Duodenal mucosa (tissue), 2 donors: Measurements from ENCODE around the gene FSHR.

Experiments used
- H3K27ac ChIP-seq: one replicate; pipeline ENCODE4 v1.7.0; 2013; ENCODE audit warnings: low read depth, low read length
- H3K27me3 ChIP-seq, 2 donors: one replicate each; pipeline ENCODE4 v1.7.0; 2013; ENCODE audit warnings: low read length in 2 of 2, control low read depth in 1 of 2; ENCODE audit not compliant: insufficient read depth in 2 of 2, control insufficient read depth in 1 of 2
- H3K36me3 ChIP-seq, 2 donors: one replicate each; pipeline ENCODE4 v1.7.0; 2013; ENCODE audit warnings: low read length in 2 of 2, control low read depth in 1 of 2; ENCODE audit not compliant: insufficient read depth in 2 of 2, control insufficient read depth in 1 of 2
- H3K4me1 ChIP-seq, 2 donors: one replicate each; pipeline ENCODE4 v1.7.0; 2013; ENCODE audit warnings: low read length in 2 of 2, control low read depth in 1 of 2; ENCODE audit not compliant: insufficient read depth in 2 of 2, control insufficient read depth in 1 of 2
- H3K4me3 ChIP-seq, 2 donors: one replicate each; pipeline ENCODE4 v1.7.0; 2013; ENCODE audit warnings: low read length in 2 of 2, low read depth in 1 of 2
- H3K9ac ChIP-seq, 2 donors: one replicate each; pipeline ENCODE4 v1.7.0; 2013; ENCODE audit warnings: low read length in 2 of 2, low read depth in 1 of 2
- H3K9me3 ChIP-seq, 2 donors: one replicate each; pipeline ENCODE4 v1.7.0; 2013; ENCODE audit warnings: low read length in 2 of 2, control low read depth in 1 of 2; ENCODE audit not compliant: control insufficient read depth in 1 of 2

FSHR gene

DNA sequence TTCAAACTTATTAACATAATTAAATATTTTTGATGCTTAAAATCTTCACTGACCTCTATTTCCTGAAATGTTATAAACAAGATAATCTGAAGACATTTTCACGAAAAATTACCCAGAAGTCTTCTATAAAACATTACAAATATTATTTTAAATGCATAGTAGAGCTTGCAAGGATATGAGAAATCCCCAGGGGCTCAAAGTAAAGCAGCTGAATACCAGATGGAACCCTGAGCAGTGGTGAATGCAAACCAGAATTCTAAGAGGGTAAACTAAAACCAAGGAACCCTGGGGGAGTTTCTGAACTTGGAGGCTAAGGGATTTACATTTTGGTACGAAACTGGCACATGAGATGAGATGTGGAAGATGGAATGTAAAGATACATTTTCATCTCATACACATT is 83.6 kb downstream of the FSHR start:
- Histone ChIP-seq H3K9me3 (peaks cover 0 to 4% of the 10 kb centered on the region in 2 donors), H3K27ac (no peak overlapping the region), H3K27me3 (no peaks in the 10 kb centered on the region), H3K9ac (no peak overlapping the region), H3K36me3 (no peaks in the 10 kb centered on the region), H3K4me3 (no peak overlapping the region), H3K4me1 (no peaks in the 10 kb centered on the region)

- peaks cover 0 to 4% of the 10 kb centered on the region in 2 donors for H3K9me3 ChIP-seq
- H3K9ac ChIP-seq, result no peak overlapping the region
- no peak overlapping the region for H3K27ac ChIP-seq
- no peaks in the 10 kb centered on the region for H3K27me3 ChIP-seq
- no peaks in the 10 kb centered on the region for H3K36me3 ChIP-seq
- no peak overlapping the region for H3K4me3 ChIP-seq
- H3K4me1 ChIP-seq, result no peaks in the 10 kb centered on the region
Observed at GRCh38 chr2:49069829-49070228, 84.5 kb downstream of the FSHR start.

- no peaks in the 10 kb centered on the region for H3K36me3 ChIP-seq
- no peak overlapping the region for H3K9ac ChIP-seq
- H3K27ac ChIP-seq, result no peak overlapping the region
- no peaks in the 10 kb centered on the region for H3K4me1 ChIP-seq
- H3K9me3 ChIP-seq, result no peaks in the 10 kb centered on the region
- no peak overlapping the region for H3K4me3 ChIP-seq
- no peaks in the 10 kb centered on the region for H3K27me3 ChIP-seq
Observed at GRCh38 chr2:49068613-49069012, 85.7 kb downstream of the FSHR start.

GRCh38 chr2:49067971-49068370 is 86.3 kb downstream of the FSHR start:
- no peak overlapping the region for H3K4me3 ChIP-seq
- H3K36me3 ChIP-seq, result no peaks in the 10 kb centered on the region
- H3K9me3 ChIP-seq, result no peaks in the 10 kb centered on the region
- H3K27me3 ChIP-seq, result no peaks in the 10 kb centered on the region
- no peak overlapping the region for H3K27ac ChIP-seq
- H3K4me1 ChIP-seq, result no peaks in the 10 kb centered on the region
- no peak overlapping the region for H3K9ac ChIP-seq

GRCh38 chr2:49053156-49053555 is 101.2 kb downstream of the FSHR start:
- Histone ChIP-seq H3K36me3 (no peaks in the 10 kb centered on the region), H3K27ac (no peak overlapping the region), H3K9ac (no peak overlapping the region), H3K9me3 (peaks cover 4 to 5% of the 10 kb centered on the region in 2 donors), H3K27me3 (no peaks in the 10 kb centered on the region), H3K4me3 (no peak overlapping the region), H3K4me1 (no peaks in the 10 kb centered on the region)

- no peaks in the 10 kb centered on the region for H3K36me3 ChIP-seq
- no peak overlapping the region for H3K9ac ChIP-seq
- H3K4me1 ChIP-seq, result no peaks in the 10 kb centered on the region
- H3K4me3 ChIP-seq, result no peak overlapping the region
- peaks cover 0 to 5% of the 10 kb centered on the region in 2 donors for H3K9me3 ChIP-seq
- no peak overlapping the region for H3K27ac ChIP-seq
- H3K27me3 ChIP-seq, result no peaks in the 10 kb centered on the region
Observed at GRCh38 chr2:49050265-49050664, 104.0 kb downstream of the FSHR start.

GRCh38 chr2:49049161-49049560 is 105.2 kb downstream of the FSHR start:
- Histone ChIP-seq H3K27me3 (no peaks in the 10 kb centered on the region), H3K27ac (no peak overlapping the region), H3K4me3 (no peak overlapping the region), H3K36me3 (no peaks in the 10 kb centered on the region), H3K4me1 (no peaks in the 10 kb centered on the region), H3K9ac (no peak overlapping the region), H3K9me3 (no peaks in the 10 kb centered on the region)

DNA sequence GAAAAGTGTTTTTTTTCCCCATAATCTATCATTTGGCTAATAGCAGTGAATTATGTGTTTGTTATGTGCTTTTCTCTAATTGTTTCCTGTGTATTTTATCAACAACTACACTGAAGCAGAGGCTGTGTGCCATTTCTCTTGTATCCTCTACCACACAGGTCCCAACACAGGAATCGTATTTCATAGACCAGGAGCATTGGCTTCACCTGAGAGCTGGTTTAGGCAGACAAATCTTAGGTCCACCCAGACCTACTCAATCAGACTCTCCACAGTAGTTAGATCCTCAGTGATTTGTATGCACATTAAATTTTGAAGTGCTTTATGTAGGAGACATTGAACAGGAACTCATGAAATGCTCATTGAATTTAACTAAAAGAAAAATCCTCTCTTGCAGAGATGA is 109.2 kb downstream of the FSHR start:
- no peaks in the 10 kb centered on the region for H3K36me3 ChIP-seq
- H3K4me1 ChIP-seq, result no peaks in the 10 kb centered on the region
- H3K27me3 ChIP-seq, result no peaks in the 10 kb centered on the region
- no peak overlapping the region for H3K9ac ChIP-seq
- H3K27ac ChIP-seq, result no peak overlapping the region
- H3K9me3 ChIP-seq, result no peaks in the 10 kb centered on the region
- H3K4me3 ChIP-seq, result no peak overlapping the region

- no peaks in the 10 kb centered on the region for H3K27me3 ChIP-seq
- H3K9me3 ChIP-seq, result no peaks in the 10 kb centered on the region
- no peaks in the 10 kb centered on the region for H3K4me1 ChIP-seq
- H3K9ac ChIP-seq, result no peak overlapping the region
- no peak overlapping the region for H3K4me3 ChIP-seq
- no peak overlapping the region for H3K27ac ChIP-seq
- no peaks in the 10 kb centered on the region for H3K36me3 ChIP-seq
Observed at GRCh38 chr2:49044350-49045079, 109.8 kb downstream of the FSHR start.

GRCh38 chr2:49043405-49043982 is 110.8 kb downstream of the FSHR start:
- H3K36me3 ChIP-seq, result no peaks in the 10 kb centered on the region
- H3K27me3 ChIP-seq, result no peaks in the 10 kb centered on the region
- no peak overlapping the region for H3K9ac ChIP-seq
- H3K27ac ChIP-seq, result no peak overlapping the region
- no peaks in the 10 kb centered on the region for H3K4me1 ChIP-seq
- no peaks in the 10 kb centered on the region for H3K9me3 ChIP-seq
- H3K4me3 ChIP-seq, result no peak overlapping the region
